Fibroblast of skin of scalp (primary cell): ENCODE results near the gene FSTL5.
A peak's percentile ranks its signal among the peaks of the same experiment; 100 is the strongest.

Experiments used
- DNase-seq: peaks from one replicate; pipeline ENCODE4 v3.0.0-alpha.2; 2013

The FSTL5 gene

DNA sequence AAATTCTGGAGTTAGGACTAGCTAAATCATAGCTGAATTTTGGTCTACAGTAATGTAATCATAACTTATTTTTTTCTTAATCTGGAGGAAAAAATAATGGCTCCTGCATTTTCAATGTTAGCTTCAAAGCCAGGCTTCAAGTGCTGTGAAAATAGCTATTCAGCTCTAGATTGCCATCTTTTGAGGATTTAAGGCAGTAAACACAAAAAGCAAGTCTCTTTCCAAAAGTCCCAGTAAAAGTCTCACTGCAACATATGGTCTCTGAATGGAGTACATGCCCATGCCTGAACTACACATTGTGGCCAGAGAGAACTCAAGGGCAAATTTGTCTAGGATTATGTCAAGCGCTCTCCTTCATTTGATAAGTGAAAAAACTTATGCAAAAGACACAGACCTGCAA is 720.9 kb downstream of the FSTL5 start:
- no peak for DNase-seq

DNA sequence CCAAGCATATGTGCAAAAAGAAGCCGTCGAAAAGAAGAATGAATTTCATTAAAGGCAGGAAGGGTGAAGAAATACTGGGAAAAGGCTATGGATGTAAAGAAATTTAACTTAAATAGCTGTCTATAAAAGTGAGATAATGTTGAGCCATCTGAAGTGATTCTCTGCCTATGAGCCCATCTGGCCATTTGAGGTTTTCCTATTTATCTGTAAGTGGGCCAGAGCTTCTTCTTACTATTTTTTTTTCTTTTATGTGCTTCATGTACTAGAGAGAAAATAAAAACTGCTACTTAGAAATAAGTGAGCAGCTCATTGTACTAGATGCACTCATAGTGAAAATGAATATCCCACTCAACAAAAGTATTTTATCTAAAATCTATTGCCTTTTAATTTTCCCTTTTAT is 725.7 kb downstream of the FSTL5 start:
- no peak for DNase-seq

DNA sequence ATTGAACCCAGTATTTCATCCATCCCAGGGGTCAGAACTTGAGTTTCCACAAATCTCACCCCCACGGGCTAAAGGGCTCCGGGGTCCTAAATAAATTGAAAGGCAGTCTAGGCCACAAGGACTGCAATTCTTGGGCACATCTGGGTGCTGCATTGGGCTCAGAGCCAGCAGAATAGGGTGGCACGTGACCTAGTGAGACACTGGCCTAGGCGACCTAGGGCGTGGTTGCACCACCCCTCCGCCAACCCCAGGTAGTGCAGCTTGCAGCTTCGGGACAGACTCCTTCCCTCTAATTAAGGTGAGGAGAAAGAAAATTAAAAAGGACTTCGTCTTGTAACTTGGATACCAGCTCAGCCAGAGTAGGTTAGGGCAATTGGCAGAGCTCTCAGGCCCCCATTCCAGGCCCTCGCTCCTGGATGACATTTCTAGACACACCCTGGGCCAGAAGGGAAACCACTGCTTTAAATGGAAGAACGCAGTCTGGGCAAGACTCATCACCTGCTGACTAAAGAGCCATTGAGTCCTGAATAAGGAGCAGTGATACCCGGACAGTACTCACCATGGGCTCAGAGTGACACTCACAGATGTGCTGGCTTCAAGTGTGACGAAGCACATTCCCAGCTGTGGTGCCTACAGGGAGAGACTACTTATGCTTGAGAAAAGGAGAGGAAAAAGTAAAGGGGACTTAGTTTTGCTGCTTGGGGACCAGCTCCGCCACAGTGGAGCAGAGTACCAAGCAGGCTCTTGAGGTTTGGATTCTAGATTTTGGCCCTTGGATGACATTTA is 735.4 kb downstream of the FSTL5 start:
- no peak for DNase-seq

DNA sequence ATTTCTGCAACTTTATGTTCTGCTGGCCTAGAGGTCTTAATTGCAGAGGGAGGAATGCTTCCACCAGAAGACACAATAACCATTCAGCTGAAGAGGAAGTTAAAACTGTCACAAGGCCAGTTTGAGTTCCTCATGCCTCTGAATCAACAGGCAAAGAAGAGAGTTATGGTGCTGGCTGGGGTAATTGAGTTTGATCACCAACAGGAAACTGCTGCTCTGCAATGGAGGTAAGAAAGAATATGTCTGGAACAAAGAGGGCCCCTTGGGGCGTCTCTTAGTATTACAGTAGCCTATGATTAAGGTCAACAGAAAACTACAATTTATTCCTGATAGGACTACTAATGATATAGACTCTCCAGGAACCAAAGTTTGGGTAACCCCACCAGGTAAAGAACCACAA is 744.0 kb downstream of the FSTL5 start:
- peak; percentile 1 for DNase-seq

DNA sequence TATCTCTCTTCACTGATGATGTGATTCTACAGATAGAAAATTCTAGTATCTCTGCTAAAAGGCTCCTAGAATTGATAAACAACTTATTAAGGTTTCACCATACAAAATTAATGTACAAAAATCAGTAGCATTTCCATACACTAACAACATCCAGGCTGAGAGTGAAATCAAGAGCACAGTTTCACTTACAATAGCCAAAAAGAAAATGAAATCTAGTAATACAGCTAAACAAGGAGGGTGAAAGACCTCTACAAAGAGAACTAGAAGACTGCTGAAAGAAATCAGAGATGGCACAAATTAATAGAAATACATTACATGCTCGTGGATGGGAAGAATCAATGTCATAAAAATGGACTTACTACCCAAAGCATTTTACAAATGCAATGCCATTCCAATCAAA is 751.9 kb downstream of the FSTL5 start:
- DNase-seq = no peak

DNA sequence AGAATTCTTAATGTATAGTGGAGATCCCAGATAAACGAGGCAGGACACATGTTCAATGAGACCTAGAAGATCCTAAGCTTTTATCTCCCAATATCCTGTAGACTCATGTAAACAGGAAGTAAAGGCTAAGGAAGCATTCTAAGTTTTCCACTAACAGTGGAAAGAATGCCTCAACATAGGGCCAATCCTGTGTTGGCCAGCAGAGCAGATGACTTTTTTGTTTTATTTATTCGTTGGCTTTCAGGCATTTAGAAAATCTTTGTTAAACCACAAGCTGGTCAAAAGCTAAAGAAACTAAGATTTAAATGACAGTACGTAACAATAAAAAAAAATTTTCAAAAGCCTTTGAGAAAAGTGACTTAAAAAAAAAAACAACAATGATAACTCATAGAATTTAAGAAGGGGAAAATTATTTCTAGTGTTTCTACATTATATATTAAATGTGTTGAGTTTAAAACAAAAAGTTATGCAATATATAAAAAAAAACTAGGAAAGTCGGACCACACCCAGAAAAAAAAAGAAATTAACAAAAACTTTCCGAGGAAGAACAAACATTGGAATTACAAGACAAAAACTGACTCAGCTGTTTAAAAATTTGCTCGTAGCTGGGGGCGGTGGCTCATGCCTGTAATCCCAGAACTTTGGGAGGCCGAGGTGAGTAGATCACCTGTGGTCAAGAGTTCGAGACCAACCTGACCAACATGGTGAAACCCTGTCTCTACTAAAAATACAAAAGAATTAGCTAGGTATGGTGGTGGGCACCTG is 759.3 kb downstream of the FSTL5 start:
- peak; percentile 0 for DNase-seq

DNA sequence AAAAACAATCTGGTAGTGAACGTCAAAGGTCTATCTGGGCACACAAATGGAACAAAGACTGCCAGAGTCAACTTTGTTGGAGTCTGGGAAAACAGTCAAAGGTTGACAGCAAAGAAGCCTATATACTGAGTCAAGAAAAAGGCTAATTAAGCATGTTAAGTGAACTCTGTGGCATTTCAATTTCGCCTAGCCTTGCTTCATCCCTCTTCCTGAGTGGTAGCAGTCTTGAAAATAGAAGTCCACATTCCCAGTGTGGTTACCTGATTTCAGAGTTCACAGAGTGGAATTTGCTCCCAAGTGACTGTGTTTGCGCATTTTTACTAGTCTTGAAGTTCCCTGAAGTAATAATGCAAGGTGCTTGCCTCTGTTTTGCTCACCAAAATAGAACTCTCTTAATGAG is 760.0 kb downstream of the FSTL5 start:
- no peak for DNase-seq

DNA sequence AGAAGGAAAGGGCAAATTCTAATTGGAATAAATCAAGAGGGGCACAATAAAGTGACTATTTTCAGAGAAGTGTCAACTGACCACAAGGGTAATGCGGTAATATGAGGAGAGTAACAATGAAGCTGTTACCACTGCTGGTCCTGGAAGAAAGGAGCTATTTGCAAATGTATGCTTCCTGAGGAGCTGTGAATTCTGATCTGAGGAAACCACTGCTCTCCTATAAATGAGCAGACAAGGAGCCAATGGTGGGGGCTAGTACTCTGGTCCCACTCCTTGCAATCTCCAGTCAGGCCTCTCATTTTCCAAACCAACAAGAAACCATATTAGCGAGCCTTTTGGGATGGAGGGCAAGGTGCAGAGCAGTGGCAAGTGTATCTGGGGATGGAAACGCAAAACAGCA is 770.2 kb downstream of the FSTL5 start:
- no peak for DNase-seq

DNA sequence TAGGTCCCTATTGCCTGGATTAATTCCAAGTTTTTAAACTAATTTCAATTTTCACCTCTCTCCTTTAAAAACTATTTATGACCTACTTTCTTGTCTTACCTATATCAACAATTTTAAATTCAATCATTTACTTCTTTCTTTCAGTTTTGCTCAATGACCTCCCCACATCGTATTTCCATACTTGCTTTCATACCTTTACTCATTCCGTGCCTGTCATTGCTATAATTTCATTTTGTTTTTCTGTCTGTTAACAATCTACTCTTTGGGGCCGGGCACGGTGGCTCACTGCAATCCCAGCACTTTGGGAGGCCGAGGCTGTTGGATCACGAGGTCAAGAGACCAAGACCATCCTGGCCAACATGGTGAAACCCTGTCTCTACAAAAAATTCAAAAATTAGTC is 781.1 kb downstream of the FSTL5 start:
- no peak for DNase-seq

DNA sequence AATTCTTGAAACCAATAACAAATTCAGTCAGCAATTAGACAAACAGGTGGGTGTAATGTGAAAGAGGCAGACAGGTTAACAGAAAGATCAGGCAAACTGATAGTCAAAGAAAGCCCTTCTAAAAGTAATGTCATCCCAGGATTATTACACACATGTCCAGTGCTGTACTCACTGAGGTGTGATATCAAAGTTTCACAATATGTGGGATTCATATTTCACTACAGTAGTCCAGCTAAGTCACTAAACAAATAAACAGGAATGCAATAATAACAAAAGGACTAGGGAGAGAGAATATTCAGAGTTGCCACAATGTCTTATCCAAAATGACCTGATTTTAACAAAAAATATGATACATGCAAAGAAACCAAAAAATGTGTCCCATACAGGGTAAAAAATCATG is 787.5 kb downstream of the FSTL5 start:
- DNase-seq = no peak

DNA sequence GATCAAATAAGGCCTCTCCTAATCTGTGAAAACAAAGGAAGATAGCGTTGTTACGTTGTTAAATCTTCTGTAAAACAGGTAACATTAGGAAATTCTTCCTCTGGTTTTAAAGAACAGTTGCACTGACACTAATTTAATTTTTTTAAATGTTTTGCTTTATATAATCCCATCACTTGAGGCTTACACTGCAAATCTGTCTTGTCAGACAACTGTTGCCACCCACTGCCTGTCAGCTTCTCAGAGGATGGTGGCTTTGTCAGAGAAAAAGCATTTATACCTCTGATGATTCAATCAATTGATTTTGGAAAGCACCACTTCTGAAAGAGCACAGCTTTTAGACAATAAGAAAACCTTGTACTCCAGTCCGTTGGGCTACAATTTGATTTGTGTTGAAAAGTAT is 799.1 kb downstream of the FSTL5 start:
- DNase-seq = no peak

DNA sequence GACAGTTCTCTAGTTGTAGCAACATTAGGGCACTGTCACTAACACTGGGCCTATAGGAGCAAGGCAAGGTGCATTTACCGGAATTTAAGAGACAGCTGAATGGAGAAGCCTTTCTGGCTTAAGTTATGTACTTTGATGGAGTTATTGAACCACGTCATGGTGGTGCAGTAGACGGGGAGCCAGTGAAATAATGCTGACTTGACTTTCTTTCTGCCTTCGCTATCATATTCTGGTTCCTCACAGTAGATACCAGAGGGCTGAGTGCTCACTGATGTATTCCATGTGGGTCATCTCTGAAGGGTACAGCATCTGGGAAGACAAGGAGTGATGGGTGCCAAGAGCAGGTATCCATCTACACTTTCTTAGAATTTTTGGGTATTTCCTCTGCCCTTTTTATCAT is 802.8 kb downstream of the FSTL5 start:
- DNase-seq = no peak

DNA sequence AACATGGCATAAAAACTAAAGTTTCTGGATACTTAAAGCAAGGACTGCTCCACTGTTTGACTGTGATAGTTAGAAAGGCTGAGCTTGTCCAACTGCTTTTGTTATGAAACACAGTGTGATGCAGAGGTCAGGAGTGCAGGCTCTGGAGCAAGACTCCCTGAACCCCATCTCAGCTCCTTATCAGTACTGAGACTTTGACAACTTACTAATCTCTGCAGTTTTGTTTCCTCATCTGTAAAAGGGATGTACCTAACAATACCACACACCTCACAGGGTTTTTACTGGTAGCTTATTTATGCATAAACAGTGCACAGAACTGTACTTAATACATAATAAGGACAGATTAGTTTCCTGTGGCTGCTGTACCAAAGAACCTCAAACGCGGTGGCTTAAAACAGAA is 804.3 kb downstream of the FSTL5 start:
- DNase-seq = no peak

DNA sequence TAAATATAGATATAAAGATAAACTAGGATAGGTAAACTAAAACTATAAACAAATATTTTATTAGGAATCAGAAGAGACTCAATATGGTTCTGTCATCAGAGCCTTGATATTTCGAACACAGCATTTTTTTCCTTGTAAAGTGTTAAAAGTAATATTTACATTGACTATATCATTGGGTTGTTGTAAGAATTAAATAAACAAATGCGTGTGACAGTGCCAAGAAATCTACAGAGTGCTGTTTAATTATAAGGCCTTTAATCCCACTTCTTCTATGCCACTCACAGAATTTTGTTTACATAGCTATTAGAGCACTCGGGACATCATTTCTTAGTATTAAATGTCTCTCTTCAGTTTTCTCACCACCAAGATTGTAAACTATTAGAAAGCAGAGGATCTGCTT is 807.4 kb downstream of the FSTL5 start:
- no peak for DNase-seq

DNA sequence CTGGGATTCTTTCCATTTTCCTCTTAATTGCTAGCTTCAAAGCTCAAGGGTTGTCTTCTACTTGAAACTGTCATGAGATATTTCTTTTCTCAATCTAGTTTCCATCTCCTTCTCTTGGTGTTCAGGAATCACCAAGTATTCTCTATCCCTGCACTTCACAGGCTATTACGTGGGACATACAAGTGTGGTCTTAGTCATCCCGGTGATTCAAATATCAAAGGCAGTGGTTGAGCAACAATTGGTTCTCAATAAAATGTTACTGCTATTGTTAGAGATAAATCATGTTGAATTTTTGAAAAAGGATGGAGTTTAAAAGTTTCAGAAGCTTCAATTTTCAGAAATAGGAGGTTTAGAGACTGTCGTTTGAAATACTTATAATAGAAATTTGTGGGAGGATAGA is 812.9 kb downstream of the FSTL5 start:
- no peak for DNase-seq

DNA sequence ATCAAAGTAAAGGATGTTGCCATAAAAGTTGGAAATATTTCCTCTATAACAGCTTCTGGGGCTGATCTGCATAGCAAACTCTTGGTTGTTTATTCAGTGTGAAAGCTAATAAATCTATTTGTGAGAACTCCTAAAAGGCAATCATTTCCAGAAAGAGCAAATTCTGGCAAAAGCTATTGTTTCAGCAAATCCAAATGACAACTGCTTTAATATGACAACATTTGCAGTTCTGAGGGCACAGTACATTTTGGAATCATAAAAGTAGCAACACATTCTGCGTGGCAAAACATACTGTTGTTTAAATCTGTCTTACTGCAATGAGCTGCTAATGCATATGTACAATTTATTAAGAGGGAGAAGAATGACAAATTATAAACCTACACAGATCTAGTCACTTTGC is 818.1 kb downstream of the FSTL5 start:
- no peak for DNase-seq

DNA sequence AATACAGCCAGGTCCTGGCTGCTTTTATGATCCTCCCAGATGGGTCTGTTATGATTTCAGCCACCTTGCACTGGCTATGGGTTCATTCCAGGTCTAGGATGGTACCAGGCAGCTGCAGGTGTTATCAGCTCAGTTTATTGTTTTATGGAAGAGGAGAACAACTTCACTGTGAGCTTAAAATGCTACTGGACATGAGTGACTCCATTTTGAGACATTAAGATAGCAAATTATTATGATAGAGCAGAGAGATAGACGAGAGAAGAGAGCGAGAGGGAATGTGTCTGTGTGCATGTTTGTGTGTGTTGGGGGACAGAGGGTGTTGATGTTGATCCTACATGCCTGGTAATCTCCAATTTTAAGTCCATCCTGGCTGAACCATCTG is 820.2 kb downstream of the FSTL5 start:
- DNase-seq = no peak

DNA sequence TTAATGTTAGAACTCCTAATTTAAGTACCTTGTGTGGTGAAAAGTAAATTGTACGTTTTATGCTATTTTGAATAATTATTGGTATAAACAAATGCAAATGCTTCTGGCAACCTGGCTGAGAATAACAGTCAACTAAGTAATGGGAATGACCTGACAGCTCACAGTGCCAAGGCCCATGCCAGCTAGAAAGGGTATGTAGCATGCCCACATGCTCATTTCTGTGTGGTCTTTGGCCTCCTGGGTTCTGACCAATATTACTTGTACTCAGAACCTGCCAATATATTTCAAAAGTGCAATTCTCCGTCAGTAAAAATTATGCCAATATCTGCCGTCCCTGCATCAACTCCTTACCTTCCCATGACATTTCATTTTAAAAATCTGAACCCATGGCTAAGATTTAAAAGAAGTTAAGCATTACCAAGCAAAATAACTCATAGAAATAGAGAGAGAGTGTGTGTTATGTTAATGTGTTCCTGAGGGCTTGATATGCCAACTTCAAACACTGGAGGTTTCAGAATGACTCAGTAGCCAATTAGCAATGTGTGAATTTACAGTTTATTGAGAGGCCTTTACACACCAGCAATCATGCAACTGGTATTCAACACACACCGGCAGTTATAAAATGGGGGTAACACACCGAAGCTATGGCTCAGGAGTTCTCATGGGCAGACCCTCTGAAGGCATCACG is 820.8 kb downstream of the FSTL5 start:
- DNase-seq = no peak

DNA sequence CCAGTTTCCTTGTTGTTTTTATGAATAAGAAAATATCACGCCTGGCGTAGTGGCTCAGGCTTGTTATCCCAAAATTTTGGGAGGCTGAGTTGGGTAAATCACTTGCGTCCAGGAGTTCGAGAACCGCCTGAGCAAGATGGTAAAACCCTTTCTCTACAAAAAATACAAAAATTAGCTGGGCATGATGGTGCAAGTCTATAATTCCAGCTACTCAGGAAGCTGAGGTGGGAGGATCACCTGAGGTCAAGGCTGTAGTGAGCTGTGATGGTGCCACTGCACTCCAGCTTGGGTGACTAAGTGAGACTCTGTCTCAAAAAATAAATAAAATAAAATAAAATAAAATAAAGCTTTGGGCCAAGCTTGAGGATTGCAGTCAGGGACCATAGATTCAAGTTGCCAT is 827.2 kb downstream of the FSTL5 start:
- DNase-seq = no peak

DNA sequence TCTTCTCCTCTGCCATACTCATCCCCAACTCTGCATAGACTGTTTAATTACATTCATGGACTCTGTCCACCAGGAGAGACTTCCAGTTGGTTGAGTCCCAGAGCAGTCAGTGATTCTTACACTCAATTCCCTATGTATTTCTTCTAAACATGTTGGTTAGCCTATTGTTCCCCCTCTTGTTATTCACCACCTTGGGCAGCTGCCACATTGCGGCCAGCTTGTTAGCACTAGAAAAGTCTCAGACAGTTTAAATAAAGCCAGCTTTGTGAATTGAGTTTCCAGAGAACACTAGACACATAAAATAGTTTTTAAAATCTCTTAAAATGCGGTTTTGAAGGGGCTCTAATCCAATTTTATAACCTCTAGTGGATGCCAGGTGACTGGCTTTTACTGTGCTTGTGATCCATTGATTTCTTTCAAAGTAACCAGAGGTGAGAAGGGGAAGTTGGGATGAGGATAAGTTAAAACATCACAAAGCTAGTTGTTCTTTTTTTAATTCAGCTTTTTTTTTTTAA is 827.7 kb downstream of the FSTL5 start:
- DNase-seq = no peak
